Fibroblast of lung (primary cell): Measurements from ENCODE around the gene KIRREL3. TPM values are rescaled to one million over a fixed set of nuclear protein-coding genes. Genes with fewer than 3 reads are reported as not detected.

Experiments
- DNase-seq, 2 donors: peaks; one replicate each; pipeline versions ENCODE4 v3.0.0 to v3.0.0-alpha.2; 2010; ENCODE audit warnings: low read depth in 2 of 2
- H2AFZ ChIP-seq: 2 replicates; pipeline ENCODE4 v1.5.1; 2012; ENCODE audit warnings: low read length, control low read depth, inconsistent platforms
- H3K27ac ChIP-seq: 2 replicates; pipeline ENCODE4 v1.5.1; 2011; ENCODE audit warnings: low read length, control low read depth; ENCODE audit not compliant: insufficient read depth
- H3K27me3 ChIP-seq: 2 replicates; pipeline ENCODE4 v1.5.1; 2011; ENCODE audit warnings: mild to moderate bottlenecking, low read length; ENCODE audit not compliant: control insufficient read depth, insufficient read depth
- H3K36me3 ChIP-seq: 2 replicates; pipeline ENCODE4 v1.5.1; 2011; ENCODE audit warnings: low read length; ENCODE audit not compliant: control insufficient read depth, insufficient read depth
- H3K4me1 ChIP-seq: 2 replicates; pipeline ENCODE4 v1.5.1; 2011; ENCODE audit warnings: low read length; ENCODE audit not compliant: control insufficient read depth, insufficient read depth; ENCODE audit errors: extremely low read depth
- H3K4me2 ChIP-seq: 2 replicates; pipeline ENCODE4 v1.5.1; 2011; ENCODE audit warnings: low read length, control low read depth; ENCODE audit not compliant: insufficient read depth; ENCODE audit errors: extremely low read depth
- H3K4me3 ChIP-seq, 4 experiments: fragments of 200-600 bp in 1 of 4; sonication (generic) in 1 of 4; replicated peaks in 1 of 4; 2 replicates each; pipeline ENCODE4 v1.5.1; 2011 to 2016; ENCODE audit warnings: low read length in 4 of 4, low read depth in 3 of 4, mild to moderate bottlenecking in 3 of 4, control low read depth in 2 of 4, inconsistent platforms in 1 of 4, mixed read lengths in 1 of 4; ENCODE audit not compliant: insufficient read depth in 1 of 4; ENCODE audit errors: control extremely low read depth in 1 of 4
- H3K79me2 ChIP-seq: 2 replicates; pipeline ENCODE4 v1.5.1; 2012; ENCODE audit warnings: mild to moderate bottlenecking, low read length, inconsistent platforms; ENCODE audit not compliant: control insufficient read depth, insufficient read depth
- H3K9ac ChIP-seq: 2 replicates; pipeline ENCODE4 v1.5.1; 2011; ENCODE audit warnings: mild to moderate bottlenecking, low read length, control low read depth; ENCODE audit not compliant: insufficient read depth
- H3K9me3 ChIP-seq: 2 replicates; pipeline ENCODE4 v1.5.1; 2012; ENCODE audit warnings: low read depth, low read length; ENCODE audit not compliant: control insufficient read depth, insufficient read depth
- H4K20me1 ChIP-seq: 2 replicates; pipeline ENCODE4 v1.5.1; 2011; ENCODE audit warnings: low read length; ENCODE audit not compliant: control insufficient read depth, insufficient read depth; ENCODE audit errors: extremely low read depth
- CTCF ChIP-seq, 2 donors: IDR thresholded peaks in 1 of 2; conservative IDR thresholded peaks in 1 of 2; 1 replicate in 1 of 2; 2 replicates in 1 of 2; pipeline ENCODE4 v1.5.1; 2011 to 2012; ENCODE audit warnings: low read length in 2 of 2, control low read depth in 1 of 2, inconsistent platforms in 1 of 2, low read depth in 1 of 2, mild to moderate bottlenecking in 1 of 2
- EZH2 ChIP-seq: IDR thresholded peaks from 2 replicates; pipeline ENCODE4 v1.5.1; 2012; ENCODE audit warnings: low read length, control low read depth, mild to moderate bottlenecking; ENCODE audit errors: missing control alignments
- polyA plus RNA-seq, 2 donors: library from polyadenylated mRNA; depleted of rRNA in 1 of 2; stranded (reverse) in 1 of 2; unstranded in 1 of 2; fragments of >200 nt; gene quantifications; 2 replicates each; pipeline ENCODE4 v1.2.1, GENCODE V29; 2011 to 2012; ENCODE audit warnings: missing spikeins in 1 of 2
- total RNA-seq: library from RNA; depleted of rRNA; stranded (reverse); fragments of >200 nt; gene quantifications from 2 replicates; pipeline ENCODE4 v1.2.1, GENCODE V29; 2014

Gene KIRREL3
- total and polyA plus RNA-seq, 2 donors (not counting 1 experiment from before 2014, with no cell fraction given): 2.8 to 6.1 TPM

GRCh38 chr11:127037596-127037995 lies 37.0 kb upstream of the KIRREL3 start:
- Histone ChIP-seq H3K9me3 (no peaks in the 10 kb centered on the region), H3K27me3 (no peaks in the 10 kb centered on the region), H4K20me1 (no peaks in the 10 kb centered on the region), H2AFZ (no peak overlapping the region), H3K36me3 (no peaks in the 10 kb centered on the region), H3K79me2 (no peaks in the 10 kb centered on the region), H3K4me3 (no peak overlapping the region), H3K4me1 (no peaks in the 10 kb centered on the region), H3K27ac (no peak overlapping the region), H3K4me2 (no peak overlapping the region), H3K9ac (no peak overlapping the region)
- no peak for TF ChIP-seq EZH2
- TF ChIP-seq CTCF (conservative IDR thresholded peaks at IDR 0.05 in 1 of 2, IDR thresholded peaks at IDR 0.05 in 1 of 2; ENCODE audit: low read depth in 1 of 2, low read length in 2 of 2): no peak
- DNase-seq: no peak

GRCh38 chr11:127037001-127037400 lies 36.4 kb upstream of the KIRREL3 start:
- no peaks in the 10 kb centered on the region for H3K9me3 ChIP-seq
- H3K27ac ChIP-seq: no peak overlapping the region
- H3K79me2 ChIP-seq: no peaks in the 10 kb centered on the region
- no peaks in the 10 kb centered on the region for H3K27me3 ChIP-seq
- no peak overlapping the region for H3K4me3 ChIP-seq
- TF ChIP-seq EZH2: no peak
- TF ChIP-seq CTCF (conservative IDR thresholded peaks at IDR 0.05 in 1 of 2, IDR thresholded peaks at IDR 0.05 in 1 of 2; ENCODE audit: low read depth in 1 of 2, low read length in 2 of 2): no peak
- no peaks in the 10 kb centered on the region for H3K4me1 ChIP-seq
- no peak overlapping the region for H2AFZ ChIP-seq
- DNase-seq: no peak
- no peaks in the 10 kb centered on the region for H4K20me1 ChIP-seq
- H3K9ac ChIP-seq: no peak overlapping the region
- no peaks in the 10 kb centered on the region for H3K36me3 ChIP-seq
- H3K4me2 ChIP-seq: no peak overlapping the region

GRCh38 chr11:127035824-127036223 lies 35.3 kb upstream of the KIRREL3 start:
- no peaks in the 10 kb centered on the region for H3K4me1 ChIP-seq
- no peak overlapping the region for H3K9ac ChIP-seq
- no peaks in the 10 kb centered on the region for H3K9me3 ChIP-seq
- no peak overlapping the region for H3K4me3 ChIP-seq
- H4K20me1 ChIP-seq: no peaks in the 10 kb centered on the region
- H2AFZ ChIP-seq: no peak overlapping the region
- H3K27ac ChIP-seq: no peak overlapping the region
- no peaks in the 10 kb centered on the region for H3K27me3 ChIP-seq
- DNase-seq: no peak
- H3K79me2 ChIP-seq: no peaks in the 10 kb centered on the region
- no peaks in the 10 kb centered on the region for H3K36me3 ChIP-seq
- H3K4me2 ChIP-seq: no peak overlapping the region
- no peak for TF ChIP-seq CTCF (conservative IDR thresholded peaks at IDR 0.05 in 1 of 2, IDR thresholded peaks at IDR 0.05 in 1 of 2; ENCODE audit: low read depth in 1 of 2, low read length in 2 of 2)
- no peak for TF ChIP-seq EZH2
